SK-N-SH (cell line): ENCODE results near the gene ZMYND19. TPM values are rescaled to one million over a fixed set of nuclear protein-coding genes. Genes with fewer than 3 reads are reported as not detected.

Experiments
- CTCF ChIA-PET: fragments of 300-600, 350-600 bp; formaldehyde crosslinking; extraction: SDS; loops from one replicate; lab custom pipeline; 2021; lab: Yijun Ruan, JAX
- POLR2A ChIA-PET: fragments of 350-600 bp; sonication (Branson Sonifier 250); formaldehyde crosslinking; extraction: SDS; loops from one replicate; lab custom pipeline; 2020; ENCODE audit warnings: antibody characterized with exemption, inconsistent platforms; lab: Yijun Ruan, JAX
- DNase-seq: peaks from one replicate; pipeline ENCODE4 v3.0.0; 2012
- H2AFZ ChIP-seq: fragments of 200-600 bp; sonication (generic); 2 replicates; pipeline ENCODE4 v1.8.1; 2016; ENCODE audit warnings: antibody characterized with exemption, mild to moderate bottlenecking, low read depth
- H3F3A ChIP-seq: fragments of 200-600 bp; sonication (generic); replicated peaks from 2 replicates; pipeline ENCODE3; 2016; ENCODE audit warnings: antibody characterized with exemption, mild to moderate bottlenecking; ENCODE audit not compliant: insufficient read depth
- H3K27ac ChIP-seq, 2 experiments: fragments of 200-500 bp in 1 of 2; fragments of 200-600 bp in 1 of 2; sonication (Bioruptor generic) in 1 of 2; sonication (generic), shearing (Covaris generic) in 1 of 2; 2 replicates each; pipeline versions ENCODE4 v1.5.1 to v1.6.1; 2014 to 2016; ENCODE audit warnings: low read depth in 2 of 2, inconsistent platforms in 1 of 2, low read length in 1 of 2, mild to moderate bottlenecking in 1 of 2, mixed read lengths in 1 of 2
- H3K27me3 ChIP-seq: fragments of 200-600 bp; sonication (generic), shearing (Covaris generic); 2 replicates; pipeline ENCODE4 v1.6.1; 2016; ENCODE audit warnings: mixed run types; ENCODE audit not compliant: insufficient read depth
- H3K36me3 ChIP-seq, 2 experiments: fragments of 200-500 bp in 1 of 2; fragments of 200-600 bp in 1 of 2; sonication (Bioruptor generic) in 1 of 2; sonication (generic) in 1 of 2; replicated peaks in 1 of 2; 2 replicates each; pipeline versions ENCODE3 to v1.5.1; 2014 to 2016; ENCODE audit warnings: low read length in 1 of 2, mild to moderate bottlenecking in 1 of 2; ENCODE audit not compliant: insufficient read depth in 2 of 2, control insufficient read depth in 1 of 2
- H3K4me1 ChIP-seq, 2 experiments: fragments of 200-500 bp in 1 of 2; fragments of 200-600 bp in 1 of 2; sonication (Bioruptor generic) in 1 of 2; sonication (generic), shearing (Covaris generic) in 1 of 2; 2 replicates each; pipeline versions ENCODE4 v1.5.1 to v1.6.1; 2014 to 2016; ENCODE audit warnings: low read depth in 1 of 2, low read length in 1 of 2, mixed run types in 1 of 2; ENCODE audit not compliant: insufficient read depth in 2 of 2, control insufficient read depth in 1 of 2
- H3K4me2 ChIP-seq: fragments of 200-600 bp; sonication (generic), shearing (Covaris generic); 2 replicates; pipeline ENCODE4 v1.6.1; 2017; ENCODE audit warnings: mixed run types
- H3K4me3 ChIP-seq, 2 experiments: fragments of 200-500 bp in 1 of 2; fragments of 200-600 bp in 1 of 2; sonication (Bioruptor generic) in 1 of 2; sonication (generic), shearing (Covaris generic) in 1 of 2; 2 replicates each; pipeline versions ENCODE4 v1.5.1 to v1.8.1; 2014 to 2016; ENCODE audit warnings: low read depth in 2 of 2, inconsistent platforms in 1 of 2, low read length in 1 of 2, mild to moderate bottlenecking in 1 of 2, mixed read lengths in 1 of 2, moderate library complexity in 1 of 2
- H3K79me2 ChIP-seq: fragments of 200-600 bp; sonication (generic); 2 replicates; pipeline ENCODE4 v1.8.1; 2017; ENCODE audit warnings: mild to moderate bottlenecking; ENCODE audit not compliant: insufficient read depth
- H3K9ac ChIP-seq: fragments of 200-600 bp; sonication (generic); 2 replicates; pipeline ENCODE4 v1.6.1; 2017; ENCODE audit warnings: mixed run types
- H3K9me2 ChIP-seq: fragments of 200-600 bp; sonication (generic); 2 replicates; pipeline ENCODE4 v1.6.1; 2017; ENCODE audit warnings: mixed run types
- H3K9me3 ChIP-seq: fragments of 200-600 bp; sonication (generic); 2 replicates; pipeline ENCODE4 v1.6.1; 2017; ENCODE audit warnings: mixed run types, mild to moderate bottlenecking, moderate library complexity
- H4K20me1 ChIP-seq: fragments of 200-600 bp; sonication (generic); 2 replicates; pipeline ENCODE4 v1.6.1; 2017; ENCODE audit warnings: mild to moderate bottlenecking, mixed run types; ENCODE audit not compliant: insufficient read depth
- CHD2 ChIP-seq: fragments of 150-350 bp; IDR thresholded peaks from 2 replicates; pipeline ENCODE4 v1.6.1; 2018; ENCODE audit warnings: low read length; ENCODE audit not compliant: partially characterized antibody
- ELF1 ChIP-seq: IDR thresholded peaks from 2 replicates; pipeline ENCODE4 v1.4.0; 2012
- EP300 ChIP-seq, 2 experiments: IDR thresholded peaks; 2 replicates each; pipeline versions ENCODE4 v1.4.0 to v1.6.1; 2012; ENCODE audit warnings: borderline replicate concordance in 1 of 2, low read depth in 1 of 2, low read length in 1 of 2
- EZH2phosphoT487 ChIP-seq: fragments of 200-600 bp; sonication (generic); IDR thresholded peaks from 2 replicates; pipeline ENCODE4 v1.6.1; 2017; ENCODE audit warnings: low read depth, mixed run types, mild to moderate bottlenecking, antibody characterized with exemption, moderate library complexity, borderline replicate concordance
- FOSL2 ChIP-seq: IDR thresholded peaks from 2 replicates; pipeline ENCODE4 v1.4.0; 2012; ENCODE audit warnings: low read depth, mild to moderate bottlenecking, moderate library complexity, borderline replicate concordance
- FOXJ3 ChIP-seq: sonication (generic); formaldehyde crosslinking; IDR thresholded peaks from 2 replicates; pipeline ENCODE4 v1.5.1; 2020; ENCODE audit warnings: mild to moderate bottlenecking, missing genetic modification reagents
- GABPA ChIP-seq: IDR thresholded peaks from 2 replicates; pipeline ENCODE4 v1.4.0; 2012; ENCODE audit warnings: low read depth, mild to moderate bottlenecking
- GATA2 ChIP-seq: sonication (generic); formaldehyde crosslinking; IDR thresholded peaks from 2 replicates; pipeline ENCODE4 v1.5.0; 2020; ENCODE audit warnings: mild to moderate bottlenecking, missing genetic modification reagents
- IRF3 ChIP-seq: fragments of 150-350 bp; IDR thresholded peaks from 2 replicates; pipeline ENCODE4 v1.6.1; 2016; ENCODE audit warnings: mild to moderate bottlenecking, low read depth, low read length
- JUND ChIP-seq: IDR thresholded peaks from 2 replicates; pipeline ENCODE4 v1.4.0; 2012
- MXI1 ChIP-seq: IDR thresholded peaks from 2 replicates; pipeline ENCODE4 v1.6.1; 2012; ENCODE audit warnings: mild to moderate bottlenecking, low read depth, low read length, improper control_type of control experiment
- PBX3 ChIP-seq: IDR thresholded peaks from 2 replicates; pipeline ENCODE4; 2012
- POLR2AphosphoS5 ChIP-seq: IDR thresholded peaks from 2 replicates; pipeline ENCODE4 v1.6.1; 2012; ENCODE audit warnings: low read depth, low read length
- RAD21 ChIP-seq: IDR thresholded peaks from 2 replicates; pipeline ENCODE4 v1.6.1; 2012; ENCODE audit warnings: mild to moderate bottlenecking, low read length
- REST ChIP-seq: IDR thresholded peaks from 2 replicates; pipeline ENCODE4 v1.6.1; 2012; ENCODE audit warnings: mild to moderate bottlenecking, low read depth, low read length, moderate library complexity
- RXRA ChIP-seq: IDR thresholded peaks from 2 replicates; pipeline ENCODE4 v1.4.0; 2012; ENCODE audit warnings: low read depth, mild to moderate bottlenecking, borderline replicate concordance
- SMC3 ChIP-seq: IDR thresholded peaks from 2 replicates; pipeline ENCODE4 v1.6.1; 2012; ENCODE audit warnings: low read depth, low read length, improper control_type of control experiment
- TAF1 ChIP-seq: IDR thresholded peaks from 2 replicates; pipeline ENCODE4 v1.6.1; 2012; ENCODE audit warnings: low read depth, mild to moderate bottlenecking, low read length, moderate library complexity, borderline replicate concordance
- TCF12 ChIP-seq: IDR thresholded peaks from 2 replicates; pipeline ENCODE4 v1.4.0; 2012
- USF1 ChIP-seq: IDR thresholded peaks from 2 replicates; pipeline ENCODE4 v1.4.0; 2012; ENCODE audit warnings: low read depth, borderline replicate concordance
- USF2 ChIP-seq: fragments of 150-350 bp; IDR thresholded peaks from 2 replicates; pipeline ENCODE4 v1.6.1; 2017; ENCODE audit warnings: antibody characterized with exemption, low read length, low read depth, borderline replicate concordance
- WGBS: methylation state at CpG from one replicate; pipeline ENCODE4 v1.1.6; 2017; ENCODE audit warnings: low lambda C conversion rate; 5-methylcytosine and 5-hydroxymethylcytosine counted together
- polyA plus RNA-seq, 3 experiments: library from polyadenylated mRNA; depleted of rRNA; stranded (reverse); fragments of >200 nt; gene quantifications; 2 replicates each; pipeline ENCODE4 v1.2.3, GENCODE V29; 2012

The ZMYND19 gene
- polyA plus RNA-seq, 1 of the 3 experiments (the other 2 are of a cell fraction) = 43.1 TPM

- no peak overlapping the region for H3K4me2 ChIP-seq
- H3K4me3 ChIP-seq = no peak overlapping the region
- ChIA-PET POLR2A (no interaction called here), CTCF (interaction anchor here (0.8 to 1.6 kb wide), 2 partner anchors 13 to 22 kb away, joined by 3 to 5 read pairs; partner anchors contain the start of gene MRPL41)
- 88% methylated on average over 8 of the region's 10 CpGs for WGBS
- 0 out of 2 replicates have a peak, but pooled peaks cover 7% of the 10 kb centered on the region for H4K20me1 ChIP-seq
- H2AFZ ChIP-seq = no peak overlapping the region
- no peak overlapping the region for H3K27ac ChIP-seq
- peaks cover 27 to 35% of the 10 kb centered on the region in 2 experiments for H3K36me3 ChIP-seq
- H3K4me1 ChIP-seq = peaks cover 6 to 14% of the 10 kb centered on the region in 2 experiments; a peak in 3 of 4 replicates
- peaks cover 3% of the 10 kb centered on the region for H3F3A ChIP-seq
- no peaks in the 10 kb centered on the region for H3K27me3 ChIP-seq
- H3K9ac ChIP-seq = no peak overlapping the region
- no peak for DNase-seq
- H3K9me2 ChIP-seq = no peaks in the 10 kb centered on the region
- no peaks in the 10 kb centered on the region for H3K9me3 ChIP-seq
- TF ChIP-seq EP300 (IDR thresholded peaks at IDR 0.05; ENCODE audit: borderline replicate concordance in 1 of 2, low read depth in 1 of 2, low read length in 1 of 2) (no peak), TCF12 (no peak), USF2 (no peak), ELF1 (no peak), RAD21 (no peak)
- peaks cover 61% of the 10 kb centered on the region for H3K79me2 ChIP-seq
Observed at GRCh38 chr9:137574192-137574591, 16.1 kb downstream of the ZMYND19 start.

GRCh38 chr9:137570566-137570965, 19.7 kb downstream of the ZMYND19 start:
- Histone ChIP-seq H2AFZ (no peak overlapping the region), H3K9ac (no peak overlapping the region), H3K27me3 (no peaks in the 10 kb centered on the region), H3K79me2 (peaks cover 30% of the 10 kb centered on the region), H3K4me2 (no peak overlapping the region)
- ChIA-PET POLR2A (no interaction called here), CTCF (interaction anchor here (1.0 kb wide), 1 partner anchor 8 kb away, joined by 4 read pairs; the partner anchor contains the start of gene DPH7)
- no peak for DNase-seq
- TF ChIP-seq IRF3 (no peak), PBX3 (no peak), USF1 (no peak), POLR2AphosphoS5 (no peak), REST (no peak), FOXJ3 (CRISPR knock-in tag) (no peak), EZH2phosphoT487 (no peak), FOSL2 (no peak), RXRA (no peak), RAD21 (no peak), JUND (no peak), GATA2 (CRISPR knock-in tag) (no peak), CHD2 (no peak), GABPA (no peak), EP300 (IDR thresholded peaks at IDR 0.05; ENCODE audit: borderline replicate concordance in 1 of 2, low read depth in 1 of 2, low read length in 1 of 2) (no peak), SMC3 (no peak), ELF1 (no peak), TAF1 (no peak), MXI1 (no peak)
- TF ChIP-seq, all 33 proteins: peak for 0
- Histone ChIP-seq H3K27ac (no peak overlapping the region), H3F3A (no peaks in the 10 kb centered on the region), H4K20me1 (no peaks in the 10 kb centered on the region), H3K36me3 (peaks cover 19 to 33% of the 10 kb centered on the region in 2 experiments), H3K9me2 (no peaks in the 10 kb centered on the region), H3K9me3 (no peaks in the 10 kb centered on the region), H3K4me3 (no peak overlapping the region), H3K4me1 (no peaks in the 10 kb centered on the region)
- 97% methylated on average over 3 of the region's 3 CpGs for WGBS
